GM18508 (cell line): ENCODE measurements around the gene MGA.
"Not testable (repeated sequence)": the region's sequence is repeated elsewhere in the genome, so short reads cannot be mapped to it uniquely, and the experiment has no call there.

Experiments used
- ATAC-seq: cut with Tn5 transposase; IDR thresholded peaks from one replicate; pipeline ENCODE4 v1.9.1; 2021; ENCODE audit warnings: moderate number of reproducible peaks; ENCODE audit not compliant: insufficient read depth, unreplicated experiment

MGA gene

GRCh38 chr15:41703120-41703519, 42.9 kb downstream of the MGA start:
- no peak for ATAC-seq

- ATAC-seq = no peak
Observed at GRCh38 chr15:41713047-41713446, 52.8 kb downstream of the MGA start.

- no peak for ATAC-seq
Observed at GRCh38 chr15:41714291-41714690, 54.1 kb downstream of the MGA start.

GRCh38 chr15:41716864-41717263, 56.7 kb downstream of the MGA start:
- no peak for ATAC-seq

- no peak for ATAC-seq
Observed at GRCh38 chr15:41727143-41727542, 66.9 kb downstream of the MGA start.

- not testable (repeated sequence) for ATAC-seq
Observed at GRCh38 chr15:41728061-41728460, 67.9 kb downstream of the MGA start.

- ATAC-seq = no peak
Observed at GRCh38 chr15:41730543-41730942, 70.3 kb downstream of the MGA start.

- no peak for ATAC-seq
Observed at GRCh38 chr15:41732483-41732882, 72.3 kb downstream of the MGA start.

GRCh38 chr15:41734079-41734478, 73.9 kb downstream of the MGA start:
- no peak for ATAC-seq

- ATAC-seq = no peak
Observed at GRCh38 chr15:41735046-41735445, 74.8 kb downstream of the MGA start.

GRCh38 chr15:41735492-41735891, 75.3 kb downstream of the MGA start:
- not testable (repeated sequence) for ATAC-seq

GRCh38 chr15:41746802-41747201, 86.6 kb downstream of the MGA start:
- no peak for ATAC-seq

- ATAC-seq = no peak
Observed at GRCh38 chr15:41756198-41756597, 96.0 kb downstream of the MGA start.

- no peak for ATAC-seq
Observed at GRCh38 chr15:41772720-41773331, 112.6 kb downstream of the MGA start.

- no peak for ATAC-seq
Observed at GRCh38 chr15:41773332-41773728, 113.1 kb downstream of the MGA start.

GRCh38 chr15:41773729-41774061, 113.5 kb downstream of the MGA start:
- no peak for ATAC-seq

- peak; percentile 56 for ATAC-seq
Observed at GRCh38 chr15:41774062-41774881, 114.1 kb downstream of the MGA start, which contains the start of gene MAPKBP1. TSS of gene MAPKBP1 (plus strand) at chr15:41774484. CDS start at chr15:41775276, 792 bp downstream.

- no peak for ATAC-seq
Observed at GRCh38 chr15:41774882-41775417, 114.7 kb downstream of the MGA start.

GRCh38 chr15:41775651-41776050, 115.4 kb downstream of the MGA start:
- ATAC-seq = no peak

- no peak for ATAC-seq
Observed at GRCh38 chr15:41777421-41777973, 117.3 kb downstream of the MGA start.

- ATAC-seq = no peak
Observed at GRCh38 chr15:41778521-41778920, 118.3 kb downstream of the MGA start.
